SK-N-MC (cell line): Measurements from ENCODE around the gene C1orf198.

Experiments used
- DNase-seq: peaks from one replicate; pipeline ENCODE4 v3.0.0-alpha.2; 2011; ENCODE audit warnings: low read depth, low spot score
- H3K27ac ChIP-seq: fragments of 200-600 bp; sonication (generic); 2 replicates; pipeline ENCODE4 v1.5.1; 2016; ENCODE audit warnings: mixed run types
- H3K36me3 ChIP-seq: fragments of 200-600 bp; sonication (generic); 2 replicates; pipeline ENCODE4 v1.6.1; 2017; ENCODE audit warnings: antibody characterized with exemption, low read length, mixed read lengths; ENCODE audit not compliant: insufficient read depth
- H3K4me3 ChIP-seq: fragments of 200-600 bp; sonication (generic); 2 replicates; pipeline ENCODE4 v1.5.1; 2016
- H3K9ac ChIP-seq: fragments of 200-600 bp; sonication (generic); 2 replicates; pipeline ENCODE4 v1.8.0; 2017; ENCODE audit warnings: mixed run types, mixed read lengths; ENCODE audit not compliant: insufficient read length
- H3K9me3 ChIP-seq: fragments of 200-600 bp; sonication (generic); 2 replicates; pipeline ENCODE4 v1.6.1; 2017; ENCODE audit warnings: low read depth, mild to moderate bottlenecking, antibody characterized with exemption, low read length, moderate library complexity, mixed read lengths
- EZH2 ChIP-seq: fragments of 200-600 bp; sonication (generic); IDR thresholded peaks from one replicate; pipeline ENCODE4 v1.6.1; 2017; ENCODE audit warnings: antibody characterized with exemption
- FOXP2 ChIP-seq: optimal IDR thresholded peaks from 2 replicates; pipeline ENCODE3; 2011; ENCODE audit warnings: mild to moderate bottlenecking, moderate library complexity; ENCODE audit not compliant: insufficient read depth; ENCODE audit errors: extremely low read length, control extremely low read depth
- POLR2AphosphoS5 ChIP-seq: IDR thresholded peaks from 2 replicates; pipeline ENCODE4 v1.6.1; 2012; ENCODE audit warnings: mild to moderate bottlenecking, low read depth, low read length, borderline replicate concordance

C1orf198 gene

GRCh38 chr1:230821346-230821745, 47.0 kb downstream of the C1orf198 start:
- TF ChIP-seq EZH2 (no peak), FOXP2 (no peak), POLR2AphosphoS5 (no peak)
- no peak overlapping the region for H3K9ac ChIP-seq
- H3K4me3 ChIP-seq = no peak overlapping the region
- no peak for DNase-seq
- H3K36me3 ChIP-seq = no peaks in the 10 kb centered on the region
- H3K9me3 ChIP-seq = no peaks in the 10 kb centered on the region
- no peak overlapping the region for H3K27ac ChIP-seq

- no peak overlapping the region for H3K27ac ChIP-seq
- H3K4me3 ChIP-seq = no peak overlapping the region
- no peaks in the 10 kb centered on the region for H3K9me3 ChIP-seq
- DNase-seq = no peak
- TF ChIP-seq FOXP2 = no peak
- TF ChIP-seq POLR2AphosphoS5 = no peak
- TF ChIP-seq EZH2 = no peak
- no peaks in the 10 kb centered on the region for H3K36me3 ChIP-seq
- no peak overlapping the region for H3K9ac ChIP-seq
These were observed 47.8 kb downstream of the C1orf198 start for GRCh38 chr1:230820568-230820967.

- Histone ChIP-seq H3K9ac (no peak overlapping the region), H3K36me3 (no peaks in the 10 kb centered on the region), H3K9me3 (no peaks in the 10 kb centered on the region), H3K27ac (no peak overlapping the region), H3K4me3 (no peak overlapping the region)
- no peak for TF ChIP-seq EZH2
- TF ChIP-seq POLR2AphosphoS5 = no peak
- TF ChIP-seq FOXP2 = no peak
- DNase-seq = no peak
These were observed 48.3 kb downstream of the C1orf198 start for GRCh38 chr1:230819976-230820375.

- Histone ChIP-seq H3K9me3 (no peaks in the 10 kb centered on the region), H3K27ac (no peak overlapping the region), H3K36me3 (no peaks in the 10 kb centered on the region), H3K9ac (no peak overlapping the region), H3K4me3 (no peak overlapping the region)
- DNase-seq = no peak
- TF ChIP-seq POLR2AphosphoS5 (no peak), FOXP2 (no peak), EZH2 (no peak)
These were observed 49.4 kb downstream of the C1orf198 start for GRCh38 chr1:230818901-230819300.

GRCh38 chr1:230818367-230818766, 50.0 kb downstream of the C1orf198 start:
- no peak overlapping the region for H3K9ac ChIP-seq
- H3K4me3 ChIP-seq = no peak overlapping the region
- no peak for DNase-seq
- H3K27ac ChIP-seq = no peak overlapping the region
- no peaks in the 10 kb centered on the region for H3K36me3 ChIP-seq
- TF ChIP-seq POLR2AphosphoS5 = no peak
- no peak for TF ChIP-seq EZH2
- no peak for TF ChIP-seq FOXP2
- no peaks in the 10 kb centered on the region for H3K9me3 ChIP-seq

- no peak overlapping the region for H3K9ac ChIP-seq
- no peak overlapping the region for H3K4me3 ChIP-seq
- H3K9me3 ChIP-seq = no peaks in the 10 kb centered on the region
- TF ChIP-seq POLR2AphosphoS5 (no peak), FOXP2 (no peak), EZH2 (no peak)
- no peak overlapping the region for H3K27ac ChIP-seq
- no peaks in the 10 kb centered on the region for H3K36me3 ChIP-seq
- no peak for DNase-seq
These were observed 52.3 kb downstream of the C1orf198 start for GRCh38 chr1:230816018-230816417.

- DNase-seq = no peak
- Histone ChIP-seq H3K36me3 (no peaks in the 10 kb centered on the region), H3K9me3 (no peaks in the 10 kb centered on the region), H3K27ac (no peak overlapping the region), H3K9ac (no peak overlapping the region), H3K4me3 (no peak overlapping the region)
- no peak for TF ChIP-seq POLR2AphosphoS5
- no peak for TF ChIP-seq FOXP2
- no peak for TF ChIP-seq EZH2
These were observed 53.2 kb downstream of the C1orf198 start for GRCh38 chr1:230814949-230815692.

- H3K9me3 ChIP-seq = no peaks in the 10 kb centered on the region
- H3K36me3 ChIP-seq = no peaks in the 10 kb centered on the region
- no peak overlapping the region for H3K9ac ChIP-seq
- no peak overlapping the region for H3K27ac ChIP-seq
- no peak for TF ChIP-seq POLR2AphosphoS5
- TF ChIP-seq EZH2 = no peak
- no peak for DNase-seq
- no peak overlapping the region for H3K4me3 ChIP-seq
These were observed 55.8 kb downstream of the C1orf198 start for GRCh38 chr1:230812568-230812967.
